SU-DHL-6 (cell line): ENCODE measurements around the gene PARL.

Source experiments
- H2AFZ ChIP-seq: fragments of 200-600 bp; sonication (generic); 2 replicates; pipeline ENCODE4 v1.6.1; 2014; ENCODE audit warnings: low read depth, mild to moderate bottlenecking, moderate library complexity, mixed read lengths, antibody characterized with exemption, low read length; ENCODE audit not compliant: severe bottlenecking
- H3F3A ChIP-seq: fragments of 200-600 bp; shearing (Covaris generic); 2 replicates; pipeline ENCODE4 v1.6.0; 2016; ENCODE audit warnings: antibody characterized with exemption, mild to moderate bottlenecking; ENCODE audit not compliant: insufficient read depth
- H3K27ac ChIP-seq: fragments of 200-600 bp; sonication (generic); 2 replicates; pipeline ENCODE4 v1.5.1; 2016; ENCODE audit warnings: low read depth, mild to moderate bottlenecking, low read length, moderate library complexity, mixed read lengths
- H3K27me3 ChIP-seq: fragments of 200-600 bp; sonication (generic), shearing (Covaris generic); 2 replicates; pipeline ENCODE4 v1.6.0; 2014; ENCODE audit warnings: mild to moderate bottlenecking, low read length
- H3K36me3 ChIP-seq: fragments of 200-600 bp; sonication (generic); 2 replicates; pipeline ENCODE4 v1.6.1; 2014; ENCODE audit warnings: mild to moderate bottlenecking, low read length, mixed read lengths
- H3K4me2 ChIP-seq: fragments of 300-600, 200-600 bp; shearing (Covaris generic), sonication (generic); 2 replicates; pipeline ENCODE4 v1.6.0; 2014; ENCODE audit warnings: low read length, low read depth, mild to moderate bottlenecking; ENCODE audit not compliant: poor library complexity, severe bottlenecking
- H3K4me3 ChIP-seq: fragments of 200-600 bp; sonication (generic); 2 replicates; pipeline ENCODE4 v1.5.1; 2014; ENCODE audit warnings: antibody characterized with exemption, low read length, mild to moderate bottlenecking, mixed read lengths; ENCODE audit not compliant: insufficient read depth, poor library complexity, severe bottlenecking
- H3K79me2 ChIP-seq: fragments of 200-600 bp; sonication (generic); 2 replicates; pipeline ENCODE4 v1.6.1; 2014; ENCODE audit warnings: mild to moderate bottlenecking, low read length, moderate library complexity; ENCODE audit not compliant: insufficient read depth
- H3K9ac ChIP-seq: fragments of 200-600 bp; sonication (generic); 2 replicates; pipeline ENCODE4 v1.7.0; 2014; ENCODE audit warnings: mild to moderate bottlenecking, low read length
- H3K9me2 ChIP-seq: fragments of 200-600 bp; sonication (generic); replicated peaks from 2 replicates; pipeline ENCODE4 v1.6.1; 2014; ENCODE audit warnings: low read length; ENCODE audit not compliant: insufficient read depth
- H3K9me3 ChIP-seq: fragments of 200-600 bp; sonication (generic); 2 replicates; pipeline ENCODE4 v1.6.1; 2014; ENCODE audit warnings: low read length, mixed read lengths; ENCODE audit not compliant: insufficient read depth
- H4K20me1 ChIP-seq: fragments of 200-600 bp; sonication (generic); 2 replicates; pipeline ENCODE4 v1.6.1; 2014; ENCODE audit warnings: low read depth, mild to moderate bottlenecking, antibody characterized with exemption, low read length, moderate library complexity, mixed read lengths
- CTCF ChIP-seq: fragments of 200-600 bp; sonication (generic); IDR thresholded peaks from one replicate; pipeline ENCODE4 v1.5.1; 2017; ENCODE audit warnings: antibody characterized with exemption, mild to moderate bottlenecking, low read length, moderate library complexity; ENCODE audit not compliant: insufficient read depth, poor library complexity, severe bottlenecking
- EZH2phosphoT487 ChIP-seq: fragments of 200-600 bp; sonication (generic), shearing (Covaris generic); conservative IDR thresholded peaks from 2 replicates; pipeline ENCODE4 v1.6.1; 2018; ENCODE audit warnings: mild to moderate bottlenecking, antibody characterized with exemption, low read length, moderate library complexity, mixed read lengths

Gene PARL

GRCh38 chr3:183918178-183918577, 33.5 kb upstream of the PARL start:
- no peaks in the 10 kb centered on the region for H4K20me1 ChIP-seq
- H3K9me3 ChIP-seq, result no peaks in the 10 kb centered on the region
- H3F3A ChIP-seq, result no peaks in the 10 kb centered on the region
- H3K27me3 ChIP-seq, result no peaks in the 10 kb centered on the region
- H3K27ac ChIP-seq, result no peak overlapping the region
- no peak overlapping the region for H3K4me3 ChIP-seq
- no peaks in the 10 kb centered on the region for H3K9me2 ChIP-seq
- H3K36me3 ChIP-seq, result no peaks in the 10 kb centered on the region
- no peak overlapping the region for H3K4me2 ChIP-seq
- TF ChIP-seq CTCF, result no peak
- no peak for TF ChIP-seq EZH2phosphoT487
- H3K79me2 ChIP-seq, result no peaks in the 10 kb centered on the region
- H3K9ac ChIP-seq, result no peak overlapping the region
- no peak overlapping the region for H2AFZ ChIP-seq

- Histone ChIP-seq H2AFZ (no peak overlapping the region), H3K9me2 (no peaks in the 10 kb centered on the region), H3K27ac (no peak overlapping the region), H3K79me2 (no peaks in the 10 kb centered on the region), H3K27me3 (no peaks in the 10 kb centered on the region), H4K20me1 (no peaks in the 10 kb centered on the region), H3K4me2 (no peak overlapping the region), H3F3A (no peaks in the 10 kb centered on the region), H3K4me3 (no peak overlapping the region), H3K9ac (no peak overlapping the region), H3K9me3 (no peaks in the 10 kb centered on the region), H3K36me3 (no peaks in the 10 kb centered on the region)
- TF ChIP-seq EZH2phosphoT487 (no peak), CTCF (no peak)
Measured at GRCh38 chr3:183917776-183918175, 33.1 kb upstream of the PARL start.

GRCh38 chr3:183914856-183915255, 30.2 kb upstream of the PARL start:
- Histone ChIP-seq H3K9me2 (no peaks in the 10 kb centered on the region), H2AFZ (no peak overlapping the region), H3K4me2 (no peak overlapping the region), H3K36me3 (no peaks in the 10 kb centered on the region), H4K20me1 (no peaks in the 10 kb centered on the region), H3K4me3 (no peak overlapping the region), H3K79me2 (no peaks in the 10 kb centered on the region), H3K9ac (no peak overlapping the region), H3K27ac (no peak overlapping the region), H3K27me3 (no peaks in the 10 kb centered on the region), H3F3A (no peaks in the 10 kb centered on the region), H3K9me3 (no peaks in the 10 kb centered on the region)
- TF ChIP-seq CTCF (no peak), EZH2phosphoT487 (no peak)

GRCh38 chr3:183913580-183913920, 28.9 kb upstream of the PARL start:
- Histone ChIP-seq H3K4me3 (no peak overlapping the region), H3K9me2 (no peaks in the 10 kb centered on the region), H3K4me2 (no peak overlapping the region), H3K27me3 (no peaks in the 10 kb centered on the region), H3K79me2 (no peaks in the 10 kb centered on the region), H3K27ac (no peak overlapping the region), H2AFZ (no peak overlapping the region), H4K20me1 (no peaks in the 10 kb centered on the region), H3K36me3 (no peaks in the 10 kb centered on the region), H3K9me3 (no peaks in the 10 kb centered on the region), H3F3A (no peaks in the 10 kb centered on the region), H3K9ac (no peak overlapping the region)
- TF ChIP-seq EZH2phosphoT487 (no peak), CTCF (no peak)
